GM18499 (cell line): ENCODE results near the gene NME9.

Source experiments
- ATAC-seq: cut with Tn5 transposase; IDR thresholded peaks from one replicate; pipeline ENCODE4 v1.9.1; 2021; ENCODE audit warnings: moderate number of reproducible peaks; ENCODE audit not compliant: insufficient read depth, unreplicated experiment

The NME9 gene

GRCh38 chr3:138289701-138290100 lies 40.0 kb downstream of the NME9 start:
- ATAC-seq = no peak

GRCh38 chr3:138289260-138289659 lies 40.4 kb downstream of the NME9 start:
- ATAC-seq = no peak

DNA sequence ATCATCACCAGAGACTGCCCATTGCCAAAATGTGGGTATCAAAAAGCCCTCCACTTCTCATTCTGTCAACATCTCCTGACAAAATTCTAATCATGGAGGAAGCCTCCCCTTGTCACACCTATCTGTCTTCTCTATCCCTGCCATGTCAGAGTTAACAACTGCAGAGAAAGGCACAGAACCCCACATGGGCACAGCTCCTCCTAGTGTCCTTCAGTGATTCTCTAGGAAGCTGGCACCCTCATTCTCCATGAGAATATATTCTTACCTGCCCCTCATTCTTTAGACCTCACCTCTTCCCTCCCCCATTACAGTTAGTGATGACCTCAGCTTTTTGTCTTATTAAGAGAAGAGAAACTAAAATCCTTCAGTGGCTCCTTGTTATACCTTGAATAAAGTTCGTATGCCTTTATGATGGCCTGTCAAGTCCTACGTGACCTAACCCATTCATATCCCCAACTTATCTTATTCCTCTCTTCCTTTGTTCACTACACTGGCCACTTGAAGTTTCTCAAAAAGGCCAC lies 44.6 kb downstream of the NME9 start:
- ATAC-seq = no peak

GRCh38 chr3:138284079-138284478 lies 45.6 kb downstream of the NME9 start:
- ATAC-seq = no peak

DNA sequence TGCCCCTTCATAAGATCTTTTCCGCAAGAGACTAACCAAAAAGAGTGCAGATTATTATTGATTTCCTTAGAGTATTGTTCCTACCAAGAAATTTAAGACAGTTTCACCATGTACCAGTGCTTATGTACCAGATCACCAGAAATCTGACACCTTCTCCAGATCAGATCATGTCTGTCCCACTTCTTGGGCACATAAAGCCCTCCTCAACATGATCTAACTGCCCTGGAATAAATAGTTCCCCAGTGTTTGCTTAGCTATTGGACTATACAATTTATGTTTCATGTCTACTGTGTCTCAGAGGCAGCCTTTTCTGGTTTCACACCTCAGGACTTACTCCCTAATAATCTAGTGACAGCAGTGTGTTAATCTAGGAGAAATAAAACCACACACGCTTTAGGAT lies 46.8 kb downstream of the NME9 start:
- no peak for ATAC-seq

DNA sequence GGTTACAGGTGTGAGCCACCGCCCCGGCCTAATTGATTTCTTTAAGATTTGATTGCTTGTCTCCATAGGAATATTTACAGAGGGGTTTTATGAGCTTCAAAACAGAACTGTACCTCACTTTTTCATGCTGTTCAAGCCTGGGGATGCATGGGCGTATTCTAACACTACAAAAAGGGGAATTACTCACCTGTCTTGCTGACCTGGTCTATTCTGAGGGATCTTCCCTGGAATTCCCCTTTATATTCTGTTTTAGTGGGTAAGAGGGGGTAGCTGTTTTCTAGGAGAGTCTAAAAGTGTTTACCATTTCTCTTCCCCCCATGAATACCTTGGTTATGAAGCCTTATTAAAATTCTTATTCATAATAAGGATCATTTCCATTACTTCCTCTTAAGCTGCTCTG lies 48.1 kb downstream of the NME9 start:
- no peak for ATAC-seq

DNA sequence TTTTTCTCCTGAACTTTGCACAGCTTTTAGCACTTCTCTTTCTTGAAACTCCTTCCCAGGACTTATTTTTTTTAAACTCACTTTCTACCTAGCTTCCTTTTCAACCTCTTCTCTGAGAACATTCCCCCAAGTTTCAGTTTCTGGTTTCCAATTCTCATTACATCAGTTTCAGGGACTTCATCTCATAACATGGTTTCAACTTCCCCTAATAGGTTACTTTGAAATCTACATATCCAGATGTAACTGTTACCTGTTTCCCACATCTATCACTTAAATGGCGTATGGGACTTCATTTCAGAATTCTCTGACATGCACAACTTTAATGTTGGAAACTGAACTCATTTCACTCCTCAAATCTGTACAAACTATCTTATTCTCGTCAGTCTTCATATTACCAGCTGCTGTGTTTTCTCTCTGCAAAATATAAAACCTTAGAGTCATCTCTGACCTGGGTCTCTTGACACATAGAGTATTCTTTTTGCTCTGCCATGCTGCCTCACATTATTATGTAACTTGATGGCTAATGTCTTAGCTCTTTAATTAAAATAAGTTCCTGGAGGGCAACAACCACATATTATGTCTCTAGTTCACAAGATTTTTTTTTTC lies 58.4 kb downstream of the NME9 start:
- no peak for ATAC-seq

DNA sequence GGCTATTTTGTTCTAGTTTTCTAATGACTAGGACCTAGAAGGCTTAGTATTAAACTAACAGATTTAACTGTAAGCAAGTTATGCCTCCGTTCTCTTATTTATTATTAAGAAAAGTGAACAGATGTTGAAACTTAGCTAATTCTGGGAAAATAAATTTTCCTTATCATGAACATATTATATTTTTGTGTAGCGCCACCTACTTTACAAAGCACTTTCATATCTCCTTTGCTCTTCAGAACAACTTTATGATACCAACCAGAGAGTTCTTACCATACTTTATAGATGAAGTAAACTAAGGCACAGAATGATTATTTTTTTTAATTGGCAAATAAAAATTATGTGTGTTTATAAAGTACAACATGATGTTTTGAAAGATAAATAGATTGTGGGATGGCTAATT lies 59.4 kb downstream of the NME9 start:
- no peak for ATAC-seq

GRCh38 chr3:138267083-138267482 lies 62.6 kb downstream of the NME9 start:
- no peak for ATAC-seq

DNA sequence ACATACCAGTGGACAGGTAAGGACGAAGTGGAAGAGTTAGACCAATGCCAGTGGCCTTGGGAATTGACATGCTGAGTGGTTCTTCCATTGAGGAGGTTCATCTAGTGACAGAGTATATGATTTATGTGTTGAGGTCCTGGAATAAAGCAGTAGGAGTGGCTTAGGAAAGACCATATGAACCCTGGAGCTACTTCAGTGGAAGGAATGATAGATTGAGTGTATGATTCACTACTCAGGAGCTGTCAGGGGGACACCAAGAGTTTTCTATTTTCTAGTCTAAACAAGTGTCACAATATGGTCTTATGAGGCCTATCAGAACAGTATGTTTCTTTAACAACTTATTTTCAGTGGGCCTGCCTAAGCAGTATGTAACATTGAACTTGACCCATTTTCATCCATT lies 63.9 kb downstream of the NME9 start:
- ATAC-seq = no peak

DNA sequence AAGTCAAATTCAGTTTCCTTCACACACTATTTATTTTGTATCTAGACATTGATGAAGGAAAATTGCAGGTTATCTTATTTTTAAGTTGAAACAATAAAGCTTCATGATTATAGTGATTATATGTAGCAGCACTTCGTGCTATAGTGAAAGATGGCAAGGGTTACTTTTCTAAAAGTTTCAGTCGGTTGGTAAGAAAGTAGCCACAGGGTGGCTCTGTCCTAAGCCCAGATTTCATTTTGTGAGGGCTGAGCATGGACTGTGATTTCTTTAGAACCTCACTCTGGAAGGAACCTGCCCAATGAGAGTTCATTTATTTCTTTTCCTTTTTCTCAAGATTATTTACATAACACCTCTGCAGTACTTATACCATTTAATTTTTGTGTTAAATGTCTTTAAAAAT lies 66.5 kb downstream of the NME9 start:
- ATAC-seq = no peak

DNA sequence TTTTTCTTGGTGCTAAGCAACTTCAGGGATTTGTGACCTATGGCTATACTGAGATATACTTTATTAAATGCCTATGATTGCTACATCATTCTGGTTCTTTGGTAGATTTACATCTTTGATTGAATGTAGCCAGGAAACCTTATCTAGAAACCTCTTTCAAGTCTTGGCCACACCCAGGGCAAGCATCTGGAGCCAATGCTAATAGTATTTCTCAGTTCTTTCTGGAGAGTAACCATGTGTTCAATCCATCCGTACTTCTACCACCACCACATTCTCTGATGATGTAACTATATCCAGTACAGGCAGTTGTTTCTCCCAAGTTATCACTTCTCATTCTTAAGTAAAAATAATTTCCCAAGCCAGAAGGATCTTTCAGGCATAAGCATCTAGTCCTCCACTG lies 69.0 kb downstream of the NME9 start:
- ATAC-seq = no peak

DNA sequence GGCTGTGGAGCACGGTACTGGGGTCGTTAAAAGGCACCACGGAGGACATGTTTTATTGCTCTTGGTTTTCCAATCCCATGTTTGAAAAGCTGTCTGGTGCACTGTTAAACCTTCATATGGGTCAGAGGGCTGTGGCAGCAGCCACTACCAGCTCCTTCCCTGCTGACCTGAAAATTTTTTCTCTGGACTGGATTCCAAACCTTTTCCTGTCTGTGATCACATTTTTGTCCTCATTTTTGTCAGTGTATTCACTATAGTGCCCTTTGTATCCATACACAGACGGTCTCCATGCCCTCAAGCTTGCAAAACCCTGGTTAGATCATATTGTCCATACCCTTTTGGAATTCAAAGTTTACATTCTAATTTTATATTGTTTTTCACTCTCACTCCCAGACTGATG lies 70.5 kb downstream of the NME9 start:
- no peak for ATAC-seq

- ATAC-seq = no peak
Measured at GRCh38 chr3:138257986-138258385, 71.7 kb downstream of the NME9 start.

- no peak for ATAC-seq
Measured at GRCh38 chr3:138256022-138256421, 73.6 kb downstream of the NME9 start.

- ATAC-seq = no peak
Measured at GRCh38 chr3:138254216-138254615, 75.4 kb downstream of the NME9 start.

GRCh38 chr3:138253609-138254008 lies 76.0 kb downstream of the NME9 start:
- no peak for ATAC-seq
